Measurements from ENCODE around the gene VCAN.

GRCh38 chr5:83492331-83492730 is 20.8 kb downstream of the VCAN start:
- TF ChIP-seq REST (tag by site-specific recombination; IDR thresholded peaks at IDR 0.05) (no peak), ZNF791 (tag by site-specific recombination; IDR thresholded peaks at IDR 0.05) (no peak), ZNF175 (tag by site-specific recombination; IDR thresholded peaks at IDR 0.05) (no peak), ZNF530 (tag by site-specific recombination; IDR thresholded peaks at IDR 0.05; ENCODE audit: low read depth) (no peak), CTCF (tag by site-specific recombination; IDR thresholded peaks at IDR 0.05) (no peak), ZNF580 (tag by site-specific recombination; IDR thresholded peaks at IDR 0.05) (no peak), ZBTB1 (tag by site-specific recombination; IDR thresholded peaks at IDR 0.05) (no peak)

All from HEK293 (cell line).